DOHH2 (cell line): Measurements from ENCODE around the gene UBE2R2.

Source experiments
- H3F3A ChIP-seq: fragments of 200-600 bp; sonication (generic), shearing (Covaris generic); 2 replicates; pipeline ENCODE4 v1.6.0; 2016; ENCODE audit warnings: antibody characterized with exemption, mild to moderate bottlenecking; ENCODE audit not compliant: control insufficient read depth, insufficient read depth
- H3K27ac ChIP-seq: fragments of 200-600 bp; sonication (generic); 2 replicates; pipeline ENCODE4 v1.5.1; 2014; ENCODE audit warnings: low read depth, mild to moderate bottlenecking, low read length, moderate library complexity
- H3K27me3 ChIP-seq: fragments of 200-600 bp; sonication (generic); 2 replicates; pipeline ENCODE4 v1.6.1; 2014; ENCODE audit warnings: mild to moderate bottlenecking, low read length, mixed read lengths; ENCODE audit not compliant: control insufficient read depth
- H3K36me3 ChIP-seq: fragments of 200-600 bp; sonication (generic); 2 replicates; pipeline ENCODE4 v1.6.1; 2014; ENCODE audit warnings: mild to moderate bottlenecking, low read length, moderate library complexity, mixed read lengths; ENCODE audit not compliant: control insufficient read depth
- H3K4me1 ChIP-seq: fragments of 200-600 bp; sonication (generic); 2 replicates; pipeline ENCODE4 v1.6.1; 2014; ENCODE audit warnings: mild to moderate bottlenecking, low read length, mixed read lengths; ENCODE audit not compliant: control insufficient read depth
- H3K4me2 ChIP-seq: fragments of 200-600 bp; sonication (generic); 2 replicates; pipeline ENCODE4 v1.6.0; 2014; ENCODE audit warnings: mild to moderate bottlenecking, low read length, moderate library complexity
- H3K4me3 ChIP-seq: fragments of 200-600 bp; sonication (generic); 2 replicates; pipeline ENCODE4 v1.5.1; 2014; ENCODE audit warnings: mild to moderate bottlenecking, low read length, mixed read lengths
- H3K79me2 ChIP-seq: fragments of 200-600 bp; sonication (generic); 2 replicates; pipeline ENCODE4 v1.6.1; 2014; ENCODE audit warnings: mild to moderate bottlenecking, low read length, mixed read lengths; ENCODE audit not compliant: control insufficient read depth
- H3K9me2 ChIP-seq: fragments of 200-600 bp; sonication (generic); replicated peaks from 2 replicates; pipeline ENCODE4 v1.6.1; 2014; ENCODE audit warnings: mild to moderate bottlenecking, low read length, mixed read lengths; ENCODE audit not compliant: control insufficient read depth
- H3K9me3 ChIP-seq: fragments of 200-600 bp; sonication (generic); 2 replicates; pipeline ENCODE4 v1.6.1; 2014; ENCODE audit warnings: antibody characterized with exemption, low read length, mixed read lengths; ENCODE audit not compliant: control insufficient read depth, insufficient read depth
- H4K20me1 ChIP-seq: fragments of 200-600 bp; sonication (generic); 2 replicates; pipeline ENCODE4 v1.6.0; 2014; ENCODE audit warnings: low read depth, mild to moderate bottlenecking, antibody characterized with exemption, low read length, moderate library complexity; ENCODE audit not compliant: control insufficient read depth, insufficient read depth
- EZH2phosphoT487 ChIP-seq: fragments of 200-600 bp; sonication (generic); IDR thresholded peaks from 2 replicates; pipeline ENCODE4 v1.6.1; 2017; ENCODE audit warnings: borderline replicate concordance, mild to moderate bottlenecking, antibody characterized with exemption, low read length, moderate library complexity, mixed read lengths
- TF ChIP-seq, protein P1 (sequence below): fragments of 200-600 bp; sonication (generic); IDR thresholded peaks from one replicate; pipeline ENCODE4 v1.5.1; 2014; ENCODE audit warnings: antibody characterized with exemption, mild to moderate bottlenecking, low read depth, low read length; ENCODE audit not compliant: poor library complexity, severe bottlenecking

The UBE2R2 gene

DNA sequence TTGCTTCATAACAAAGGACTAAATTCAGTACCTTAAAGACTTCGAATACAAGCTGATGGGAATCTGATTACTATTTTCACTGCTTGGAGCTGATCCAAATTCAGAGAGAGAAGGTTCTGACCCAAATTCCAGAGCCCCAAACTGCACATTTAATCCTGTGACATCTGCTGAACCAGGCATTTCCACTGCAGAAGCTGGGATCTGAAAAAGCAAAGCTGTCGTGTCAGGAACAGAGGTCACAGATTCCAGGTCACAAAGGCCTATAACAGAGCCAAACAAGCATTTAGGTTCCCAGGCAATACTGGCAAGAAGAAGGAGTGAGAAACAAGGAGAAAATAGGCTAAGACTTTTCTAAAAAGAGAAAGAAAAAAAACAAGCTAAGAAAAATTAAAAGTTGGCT, 126.4 kb downstream of the UBE2R2 start:
- Histone ChIP-seq H3K27me3 (no peaks in the 10 kb centered on the region), H3K4me2 (no peak overlapping the region), H3K27ac (no peak overlapping the region), H3K79me2 (peaks cover 9% of the 10 kb centered on the region; the same call in 1 of the 2 replicates), H3K4me3 (no peak overlapping the region), H3K9me2 (no peaks in the 10 kb centered on the region), H3F3A (0 out of 2 replicates have a peak, but pooled peaks cover 7% of the 10 kb centered on the region), H3K4me1 (peaks cover 5% of the 10 kb centered on the region; the same call in 1 of the 2 replicates), H4K20me1 (no peaks in the 10 kb centered on the region), H3K9me3 (no peaks in the 10 kb centered on the region), H3K36me3 (peaks cover 87% of the 10 kb centered on the region)
- TF ChIP-seq, protein P1, sequence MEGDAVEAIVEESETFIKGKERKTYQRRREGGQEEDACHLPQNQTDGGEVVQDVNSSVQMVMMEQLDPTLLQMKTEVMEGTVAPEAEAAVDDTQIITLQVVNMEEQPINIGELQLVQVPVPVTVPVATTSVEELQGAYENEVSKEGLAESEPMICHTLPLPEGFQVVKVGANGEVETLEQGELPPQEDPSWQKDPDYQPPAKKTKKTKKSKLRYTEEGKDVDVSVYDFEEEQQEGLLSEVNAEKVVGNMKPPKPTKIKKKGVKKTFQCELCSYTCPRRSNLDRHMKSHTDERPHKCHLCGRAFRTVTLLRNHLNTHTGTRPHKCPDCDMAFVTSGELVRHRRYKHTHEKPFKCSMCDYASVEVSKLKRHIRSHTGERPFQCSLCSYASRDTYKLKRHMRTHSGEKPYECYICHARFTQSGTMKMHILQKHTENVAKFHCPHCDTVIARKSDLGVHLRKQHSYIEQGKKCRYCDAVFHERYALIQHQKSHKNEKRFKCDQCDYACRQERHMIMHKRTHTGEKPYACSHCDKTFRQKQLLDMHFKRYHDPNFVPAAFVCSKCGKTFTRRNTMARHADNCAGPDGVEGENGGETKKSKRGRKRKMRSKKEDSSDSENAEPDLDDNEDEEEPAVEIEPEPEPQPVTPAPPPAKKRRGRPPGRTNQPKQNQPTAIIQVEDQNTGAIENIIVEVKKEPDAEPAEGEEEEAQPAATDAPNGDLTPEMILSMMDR = no peak
- no peak for TF ChIP-seq EZH2phosphoT487

- Histone ChIP-seq H3K79me2 (peaks cover 7% of the 10 kb centered on the region), H3K4me2 (no peak overlapping the region), H3K27ac (no peak overlapping the region)
Observed at GRCh38 chr9:33946779-33947535, 130.0 kb downstream of the UBE2R2 start.

DNA sequence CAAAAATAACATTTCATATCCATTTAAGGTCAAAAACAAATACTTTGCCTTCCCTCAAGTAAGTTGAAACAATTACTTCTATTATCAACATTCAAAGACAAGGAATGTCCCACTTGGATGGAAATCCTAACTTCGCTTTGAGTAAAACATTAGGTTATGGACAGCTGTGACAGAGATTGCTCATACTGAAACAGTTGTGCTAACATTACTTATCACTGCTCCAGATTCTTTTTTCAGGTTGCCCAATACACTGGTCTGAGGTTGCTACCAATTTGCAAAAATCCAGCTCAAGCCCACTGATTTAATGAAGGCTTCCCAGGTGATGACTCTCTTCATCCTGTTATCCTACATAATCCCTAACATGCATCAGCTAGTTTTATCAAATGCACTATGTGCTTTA, 133.4 kb downstream of the UBE2R2 start:
- Histone ChIP-seq H3K27me3 (no peaks in the 10 kb centered on the region), H3K79me2 (peaks cover 9% of the 10 kb centered on the region), H3K9me2 (no peaks in the 10 kb centered on the region), H3F3A (no peaks in the 10 kb centered on the region; the same call in 1 of the 2 replicates), H3K4me3 (no peak overlapping the region), H3K9me3 (no peaks in the 10 kb centered on the region), H3K4me2 (no peak overlapping the region), H4K20me1 (no peaks in the 10 kb centered on the region), H3K36me3 (peaks cover 77% of the 10 kb centered on the region), H3K4me1 (no peaks in the 10 kb centered on the region), H3K27ac (no peak overlapping the region)
- TF ChIP-seq EZH2phosphoT487 = no peak
- TF ChIP-seq, protein P1 = no peak

More at GRCh38 chr9:33946779-33947535, 130.0 kb downstream of the UBE2R2 start:
- Histone ChIP-seq H3K9me2 (no peaks in the 10 kb centered on the region), H3K27me3 (no peaks in the 10 kb centered on the region), H3K9me3 (no peaks in the 10 kb centered on the region), H3K4me3 (no peak overlapping the region), H4K20me1 (no peaks in the 10 kb centered on the region), H3K36me3 (peaks cover 81% of the 10 kb centered on the region), H3K4me1 (no peaks in the 10 kb centered on the region), H3F3A (no peaks in the 10 kb centered on the region)
- TF ChIP-seq, protein P1 = no peak
- no peak for TF ChIP-seq EZH2phosphoT487
